NCI-H526 treated with DMSO at 0.1 percent for 48 hours (cell line): ENCODE results near the gene OR4D2.
"Not testable (repeated sequence)": the region's sequence is repeated elsewhere in the genome, so short reads cannot be mapped to it uniquely, and the experiment has no call there.

ENCODE experiments used
- DNase-seq: peaks from one replicate; lab custom pipeline; 2025; lab: John Stamatoyannopoulos, UW

The OR4D2 gene

GRCh38 chr17:58166682-58167081 is at the start of gene OR4D2:
TSS of gene OR4D2 (plus strand) at chr17:58166982. CDS start at chr17:58169656, 2,674 bp downstream.
- DNase-seq: no peak

- DNase-seq: no peak
Measured at GRCh38 chr17:58117382-58117781, 49.4 kb upstream of the OR4D2 start.

- DNase-seq: no peak
Measured at GRCh38 chr17:58119491-58119890, 47.3 kb upstream of the OR4D2 start.

GRCh38 chr17:58120195-58120822 is 46.5 kb upstream of the OR4D2 start:
- DNase-seq: no peak

GRCh38 chr17:58121925-58122324 is 44.9 kb upstream of the OR4D2 start:
- DNase-seq: peak; percentile 10

- DNase-seq: no peak
Measured at GRCh38 chr17:58127846-58128245, 38.9 kb upstream of the OR4D2 start.

- not testable (repeated sequence) for DNase-seq
Measured at GRCh38 chr17:58132697-58133096, 34.1 kb upstream of the OR4D2 start.

- no peak for DNase-seq
Measured at GRCh38 chr17:58136669-58137279, 30.0 kb upstream of the OR4D2 start.

GRCh38 chr17:58141505-58141904 is 25.3 kb upstream of the OR4D2 start:
- no peak for DNase-seq

- not testable (repeated sequence) for DNase-seq
Measured at GRCh38 chr17:58143335-58143734, 23.4 kb upstream of the OR4D2 start.

- DNase-seq: no peak
Measured at GRCh38 chr17:58144801-58145200, 22.0 kb upstream of the OR4D2 start.

- no peak for DNase-seq
Measured at GRCh38 chr17:58147930-58148434, 18.8 kb upstream of the OR4D2 start, which contains the start of gene OR4D1. TSS of gene OR4D1 (plus strand) at chr17:58148384. CDS start at chr17:58155154, 6,770 bp downstream.

GRCh38 chr17:58148609-58149008 is 18.2 kb upstream of the OR4D2 start:
- DNase-seq: no peak

GRCh38 chr17:58150394-58150793 is 16.4 kb upstream of the OR4D2 start:
- no peak for DNase-seq

- DNase-seq: no peak
Measured at GRCh38 chr17:58153046-58153445, 13.7 kb upstream of the OR4D2 start.

GRCh38 chr17:58153671-58154070 is 13.1 kb upstream of the OR4D2 start:
- no peak for DNase-seq

- peak; percentile 61 for DNase-seq
Measured at GRCh38 chr17:58156839-58157803, 9.7 kb upstream of the OR4D2 start.

GRCh38 chr17:58158181-58158580 is 8.6 kb upstream of the OR4D2 start:
- DNase-seq: no peak

GRCh38 chr17:58161566-58161965 is 5.2 kb upstream of the OR4D2 start:
- DNase-seq: no peak

- no peak for DNase-seq
Measured at GRCh38 chr17:58165981-58166380, 801 bp upstream of the OR4D2 start.

GRCh38 chr17:58170622-58171021 is 3.8 kb downstream of the OR4D2 start:
- no peak for DNase-seq

- peak; percentile 68 for DNase-seq
Measured at GRCh38 chr17:58172369-58173071, 5.7 kb downstream of the OR4D2 start.
